GM12878 (cell line): Measurements from ENCODE around the gene CANT1. TPM values are rescaled to one million over a fixed set of nuclear protein-coding genes. Genes with fewer than 3 reads are reported as not detected.

Experiments used
- ATAC-seq: fragments of 200-7000 bp; cut with Tn5 transposase; 3 replicates; pipeline ENCODE4 v1.9.1; 2020; ENCODE audit warnings: mild to moderate bottlenecking, moderate library complexity
- BruUV-seq: library from RNA; stranded (reverse); fragments of 400-500 nt; replicated peaks from 2 replicates; lab custom pipeline; 2021; lab: Mats Ljungman, UMichigan
- CTCF ChIA-PET: fragments of 300-600 bp; sonication (Branson Sonifier 250); formaldehyde crosslinking; extraction: SDS; loops from one replicate; lab custom pipeline; 2021; ENCODE audit warnings: inconsistent platforms; lab: Yijun Ruan, JAX
- POLR2A ChIA-PET: fragments of 350-600 bp; formaldehyde crosslinking; extraction: SDS; loops from one replicate; lab custom pipeline; 2021; ENCODE audit warnings: inconsistent platforms; lab: Charles Lee
- RAD21 ChIA-PET: fragments of 300-600 bp; sonication (Branson Sonifier 250); formaldehyde crosslinking; loops from one replicate; lab custom pipeline; 2023; ENCODE audit warnings: antibody characterized with exemption; ENCODE audit not compliant: unreplicated experiment; lab: Charles Lee
- SMC1A ChIA-PET: fragments of 300-600 bp; sonication (Branson Sonifier 250); formaldehyde crosslinking; loops from one replicate; lab custom pipeline; 2023; ENCODE audit not compliant: unreplicated experiment, uncharacterized antibody; lab: Charles Lee
- DNase-seq: peaks from one replicate; pipeline ENCODE4 v3.0.0-alpha.2; 2011; ENCODE audit warnings: low read depth, low spot score
- FAIRE-seq: peaks from 3 replicates; lab custom pipeline; 2011; peaks lifted over from hg19 to GRCh38; lab: Jason Lieb, UNC
- H2AFZ ChIP-seq: 2 replicates; pipeline ENCODE4 v1.6.0; 2011; ENCODE audit warnings: low read depth, low read length, control low read depth; ENCODE audit not compliant: control insufficient read depth
- H3K27ac ChIP-seq: 2 replicates; pipeline ENCODE4 v1.5.1; 2011; ENCODE audit warnings: control low read depth; ENCODE audit not compliant: control insufficient read depth, insufficient read depth
- H3K27me3 ChIP-seq, 2 experiments: replicated peaks in 1 of 2; 2 replicates each; pipeline versions ENCODE4 v1.6.0 to v1.6.1; 2011; ENCODE audit warnings: low read length in 1 of 2; ENCODE audit not compliant: control insufficient read depth in 2 of 2, insufficient read depth in 2 of 2
- H3K36me3 ChIP-seq, 2 experiments: 2 replicates each; pipeline ENCODE4 v1.5.1; 2011; ENCODE audit warnings: low read length in 1 of 2; ENCODE audit not compliant: control insufficient read depth in 2 of 2, insufficient read depth in 2 of 2
- H3K4me1 ChIP-seq: 2 replicates; pipeline ENCODE4 v1.6.1; 2011; ENCODE audit warnings: mild to moderate bottlenecking, low read length, moderate library complexity, mixed read lengths; ENCODE audit not compliant: control insufficient read depth, insufficient read depth
- H3K4me2 ChIP-seq: 2 replicates; pipeline ENCODE4 v1.6.0; 2011; ENCODE audit warnings: control low read depth; ENCODE audit not compliant: control insufficient read depth, insufficient read depth
- H3K4me3 ChIP-seq: fragments of 200-600 bp; sonication (generic); 2 replicates; pipeline ENCODE4 v1.5.1; 2016
- H3K79me2 ChIP-seq: 2 replicates; pipeline ENCODE4 v1.6.0; 2011; ENCODE audit warnings: low read length; ENCODE audit not compliant: control insufficient read depth, insufficient read depth
- H3K9ac ChIP-seq: 2 replicates; pipeline ENCODE4 v1.8.0; 2011; ENCODE audit warnings: low read length, control low read depth, mixed read lengths; ENCODE audit not compliant: control insufficient read depth, insufficient read depth
- H3K9me3 ChIP-seq: replicated peaks from 3 replicates; pipeline ENCODE4 v1.5.1; 2011; ENCODE audit warnings: mild to moderate bottlenecking, low read length; ENCODE audit not compliant: control insufficient read depth, insufficient read depth
- H4K20me1 ChIP-seq: 2 replicates; pipeline ENCODE4 v1.6.0; 2011; ENCODE audit not compliant: control insufficient read depth, insufficient read depth
- BMI1 ChIP-seq: fragments of 450-650 bp; IDR thresholded peaks from 2 replicates; pipeline ENCODE4 v1.6.1; 2016; ENCODE audit warnings: mild to moderate bottlenecking, moderate library complexity, borderline replicate concordance
- GABPA ChIP-seq: IDR thresholded peaks from 2 replicates; pipeline ENCODE4 v1.6.1; 2014; ENCODE audit warnings: antibody characterized with exemption, low read depth, mild to moderate bottlenecking, inconsistent platforms
- HDAC2 ChIP-seq: fragments of 200-600 bp; sonication (generic); IDR thresholded peaks from 2 replicates; pipeline ENCODE4 v1.6.1; 2017
- IKZF1 ChIP-seq: fragments of 450-650 bp; conservative IDR thresholded peaks from 2 replicates; pipeline ENCODE4 v1.6.1; 2017; ENCODE audit warnings: antibody characterized with exemption, mild to moderate bottlenecking
- MXI1 ChIP-seq: fragments of 150-350 bp; IDR thresholded peaks from 2 replicates; pipeline ENCODE4 v1.6.1; 2011; ENCODE audit warnings: low read depth, mild to moderate bottlenecking, inconsistent platforms, low read length, improper control_type of control experiment
- MYB ChIP-seq: fragments of 150-350 bp; IDR thresholded peaks from 2 replicates; pipeline ENCODE4 v1.6.1; 2014; ENCODE audit warnings: mild to moderate bottlenecking, low read depth, low read length, borderline replicate concordance
- SIX5 ChIP-seq: IDR thresholded peaks from 2 replicates; pipeline ENCODE4 v1.6.1; 2011; ENCODE audit warnings: mild to moderate bottlenecking, low read depth, low read length, moderate library complexity; ENCODE audit not compliant: severe bottlenecking
- SKIL ChIP-seq: fragments of 450-650 bp; IDR thresholded peaks from 2 replicates; pipeline ENCODE4 v1.6.1; 2017; ENCODE audit warnings: mild to moderate bottlenecking, low read depth, inconsistent platforms; ENCODE audit not compliant: poor library complexity, severe bottlenecking
- SMAD1 ChIP-seq: fragments of 450-650 bp; IDR thresholded peaks from 2 replicates; pipeline ENCODE4 v1.6.1; 2018; ENCODE audit warnings: mild to moderate bottlenecking, low read depth; ENCODE audit not compliant: partially characterized antibody
- SRF ChIP-seq, 2 experiments: IDR thresholded peaks; 2 replicates each; pipeline ENCODE4 v1.6.1; 2011; ENCODE audit warnings: low read depth in 2 of 2, low read length in 2 of 2, mild to moderate bottlenecking in 1 of 2, moderate library complexity in 1 of 2
- SUPT20H ChIP-seq: IDR thresholded peaks from 2 replicates; pipeline ENCODE4 v1.6.1; 2011; ENCODE audit warnings: low read depth, mild to moderate bottlenecking, low read length, moderate library complexity, borderline replicate concordance; ENCODE audit not compliant: control insufficient read depth
- SUZ12 ChIP-seq: fragments of 200-600 bp; sonication (generic); IDR thresholded peaks from one replicate; pipeline ENCODE4 v1.6.1; 2018; ENCODE audit warnings: antibody characterized with exemption, mild to moderate bottlenecking; ENCODE audit not compliant: unreplicated experiment
- TAF1 ChIP-seq: IDR thresholded peaks from 2 replicates; pipeline ENCODE4 v1.6.1; 2011; ENCODE audit warnings: mild to moderate bottlenecking, low read depth, low read length, borderline replicate concordance
- TBL1XR1 ChIP-seq: IDR thresholded peaks from 2 replicates; pipeline ENCODE4 v1.6.1; 2012; ENCODE audit warnings: low read depth, low read length, improper control_type of control experiment
- TCF7 ChIP-seq: IDR thresholded peaks from 2 replicates; pipeline ENCODE4 v1.6.1; 2014; ENCODE audit warnings: antibody characterized with exemption, borderline replicate concordance
- WGBS: methylation state at CpG from one replicate; pipeline ENCODE4 v1.1.6; 2016; ENCODE audit warnings: low lambda C conversion rate; ENCODE audit not compliant: insufficient replicate concordance, insufficient coverage; ENCODE audit errors: missing lambda C conversion rate; 5-methylcytosine and 5-hydroxymethylcytosine counted together
- in situ Hi-C: fragments of 300-500 bp; cut with MboI; formaldehyde crosslinking; loops from 9 replicates; pipeline ENCODE4 v1.14.3; 2018; ENCODE audit warnings: mixed read lengths
- intact Hi-C: fragments of 100-400 bp; cut with micrococcal nuclease; formaldehyde crosslinking; loops from one replicate; pipeline ENCODE4 v1.14.2; 2022; ENCODE audit not compliant: unreplicated experiment
- polyA plus RNA-seq, 11 experiments: library from polyadenylated mRNA; depleted of rRNA in 4 of 11; unstranded in 6 of 11; stranded (reverse) in 5 of 11; fragments of >200 nt; fragmentation: Nextera tagmentation in 4 of 11; fragmentation: Illumina TruSeq in 1 of 11; extraction: Ambion mirVana in 4 of 11; extraction: Trizol in 1 of 11; gene quantifications; 1 replicate in 1 of 11; 2 replicates in 10 of 11; pipeline versions ENCODE4 v1.2.1 to v1.2.3, GENCODE V29; 2011 to 2016; ENCODE audit warnings: inconsistent platforms in 2 of 11, missing spikeins in 2 of 11, low read depth in 1 of 11
- total RNA-seq, 4 experiments: library from RNA; depleted of rRNA in 3 of 4; stranded (reverse); fragments of >200 nt in 3 of 4; fragmentation: Illumina TruSeq in 1 of 4; extraction: Trizol in 1 of 4; gene quantifications; 2 replicates each; pipeline versions ENCODE4 v1.2.1 to v1.2.3, GENCODE V29; 2013 to 2021

Gene CANT1
- total and polyA plus RNA-seq, 10 of the 15 experiments (the other 5 are each of a cell fraction or from before 2014, with no cell fraction given), result 2.2 to 59.2 (median 20.2) TPM

DNA sequence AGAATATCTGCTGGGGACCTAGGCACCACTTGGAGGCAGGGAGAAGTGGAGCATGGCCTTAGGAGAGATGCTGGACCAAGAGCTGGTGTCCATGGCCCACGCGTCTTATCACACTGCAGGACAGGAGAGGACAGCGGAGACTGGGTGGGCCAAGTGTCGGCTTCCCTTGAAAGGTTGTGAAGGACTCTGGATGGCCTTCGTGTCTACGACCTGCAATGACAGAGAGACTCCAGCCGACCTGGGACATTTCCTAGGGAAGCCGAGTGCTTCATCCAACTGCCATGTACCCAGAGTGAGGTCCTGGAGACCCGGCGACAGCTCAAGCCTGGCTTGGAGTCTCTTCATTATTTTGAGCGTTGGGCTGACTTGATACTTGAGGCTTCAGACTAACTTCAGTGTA lies 34.9 kb upstream of the CANT1 start:
- in situ Hi-C loops (no loop called here), intact Hi-C loops (no loop called here)
- Histone ChIP-seq H3K4me1 (no peaks in the 10 kb centered on the region), H3K9me3 (no peaks in the 10 kb centered on the region), H3K4me2 (no peak overlapping the region), H3K79me2 (no peaks in the 10 kb centered on the region), H3K27me3 (no peaks in the 10 kb centered on the region; a peak in 1 of 4 replicates), H3K9ac (no peak overlapping the region), H3K4me3 (no peak overlapping the region), H2AFZ (no peak overlapping the region), H4K20me1 (no peaks in the 10 kb centered on the region; the same call in 1 of the 2 replicates), H3K36me3 (no peaks in the 10 kb centered on the region), H3K27ac (no peak overlapping the region)
- no peak for ATAC-seq
- no TSS peak for BruUV-seq
- CTCF ChIA-PET, result interaction anchor here (0.6 to 2.9 kb wide), 10 partner anchors 8 to 1347 kb away, joined by 3 to 27 read pairs (median 4); partner anchors contain the start of gene LGALS3BP
- 49% methylated on average over 11 of the region's 11 CpGs for WGBS
- no peak for FAIRE-seq
- SMC1A ChIA-PET, result no interaction called here
- POLR2A ChIA-PET, result no interaction called here
- RAD21 ChIA-PET, result interaction anchor here (2.1 kb wide), 1 partner anchor 348 kb away, joined by 7 read pairs; no protein-coding TSS in a partner anchor
- DNase-seq, result no peak
- TF ChIP-seq MXI1, result no peak
- no peak for TF ChIP-seq MYB
- no peak for TF ChIP-seq SUZ12
- TF ChIP-seq HDAC2, result no peak
- TF ChIP-seq SMAD1, result no peak
- no peak for TF ChIP-seq TCF7
- TF ChIP-seq TAF1, result no peak
- no peak for TF ChIP-seq SRF (IDR thresholded peaks at IDR 0.05; ENCODE audit: low read depth in 2 of 2, low read length in 2 of 2)

GRCh38 chr17:79043931-79044320 lies 34.4 kb upstream of the CANT1 start:
- DNase-seq, result no peak
- Histone ChIP-seq H3K4me1 (peaks cover 3% of the 10 kb centered on the region), H2AFZ (no peak overlapping the region), H3K27ac (no peak overlapping the region), H4K20me1 (no peaks in the 10 kb centered on the region; the same call in 1 of the 2 replicates), H3K4me2 (no peak overlapping the region), H3K27me3 (no peaks in the 10 kb centered on the region; a peak in 1 of 4 replicates), H3K4me3 (no peak overlapping the region), H3K9ac (no peak overlapping the region), H3K79me2 (no peaks in the 10 kb centered on the region), H3K36me3 (no peaks in the 10 kb centered on the region), H3K9me3 (no peaks in the 10 kb centered on the region)
- RAD21 ChIA-PET, result interaction anchor here (2.1 kb wide), 1 partner anchor 349 kb away, joined by 7 read pairs; no protein-coding TSS in a partner anchor
- no peak for FAIRE-seq
- no TSS peak for BruUV-seq
- ATAC-seq, result no peak
- 15% methylated on average over 12 of the region's 12 CpGs for WGBS
- SMC1A ChIA-PET, result no interaction called here
- intact Hi-C loops (no loop called here), in situ Hi-C loops (no loop called here)
- POLR2A ChIA-PET, result no interaction called here
- CTCF ChIA-PET, result interaction anchor here (0.6 to 2.9 kb wide), 6 partner anchors 23 to 348 kb away, joined by 3 to 27 read pairs (median 4); partner anchors contain the start of gene LGALS3BP
- TF ChIP-seq TBL1XR1 (no peak), BMI1 (no peak), GABPA (no peak), SIX5 (no peak), SKIL (no peak), IKZF1 (no peak), SUPT20H (no peak)
